HL-60/S4 (cell line): Measurements from ENCODE around the gene IFITM1.
"Not testable (repeated sequence)": the region's sequence is repeated elsewhere in the genome, so short reads cannot be mapped to it uniquely, and the experiment has no call there.

Source experiments
- in situ Hi-C: fragments of 300-500 bp; cut with MboI; formaldehyde crosslinking; loops from 2 replicates; pipeline ENCODE4 v1.14.3; 2022; ENCODE audit warnings: low sequenced_read_pairs

IFITM1 gene

DNA sequence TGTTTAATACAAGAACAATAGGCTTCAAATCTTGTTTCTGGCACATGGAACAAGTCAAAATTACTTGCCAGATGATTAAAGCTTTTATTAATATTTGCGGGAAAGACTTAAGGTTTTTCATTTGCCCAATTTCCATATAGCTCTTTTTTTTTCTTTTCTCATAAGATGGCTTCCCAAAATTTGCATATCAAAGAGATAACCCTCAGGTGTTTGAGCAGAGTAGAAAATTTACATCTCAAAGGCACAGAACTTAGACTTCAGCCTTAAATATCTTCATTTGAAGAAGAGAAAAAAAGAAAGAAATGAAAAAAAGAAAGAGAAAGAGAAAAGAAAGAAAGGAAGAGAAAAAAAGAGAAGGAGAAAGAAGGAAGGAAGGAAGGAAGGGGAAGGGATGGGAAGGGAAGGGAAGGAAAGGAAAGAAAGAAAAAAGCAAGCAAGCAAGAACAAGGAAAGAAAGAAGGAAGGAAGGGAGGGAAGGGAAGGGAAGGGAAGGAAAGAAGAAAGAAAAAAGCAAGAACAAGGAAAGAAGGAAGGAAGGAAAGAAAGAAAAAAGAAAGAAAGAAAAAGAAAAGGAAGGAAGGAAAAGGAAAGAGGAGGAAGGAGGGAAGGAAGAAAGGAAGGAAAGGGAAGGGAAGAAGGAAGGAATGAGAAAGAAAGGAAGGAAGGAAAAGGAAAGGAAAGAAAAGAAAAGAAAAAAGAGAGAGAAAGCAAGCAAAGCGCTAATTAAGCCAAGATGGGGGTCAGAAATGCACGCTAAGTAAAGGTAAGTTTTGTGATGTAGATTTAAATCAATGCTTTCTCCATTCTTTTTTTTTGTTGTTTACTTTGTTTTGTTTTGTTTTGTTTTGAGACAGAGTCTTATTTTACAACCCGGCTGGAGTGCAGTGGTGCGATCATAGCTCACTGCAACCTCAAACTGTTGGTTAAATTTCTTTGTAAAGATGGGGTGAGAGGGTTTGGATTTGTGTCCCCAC is 27.0 kb downstream of the IFITM1 start:
- in situ Hi-C loops, result no loop called here

DNA sequence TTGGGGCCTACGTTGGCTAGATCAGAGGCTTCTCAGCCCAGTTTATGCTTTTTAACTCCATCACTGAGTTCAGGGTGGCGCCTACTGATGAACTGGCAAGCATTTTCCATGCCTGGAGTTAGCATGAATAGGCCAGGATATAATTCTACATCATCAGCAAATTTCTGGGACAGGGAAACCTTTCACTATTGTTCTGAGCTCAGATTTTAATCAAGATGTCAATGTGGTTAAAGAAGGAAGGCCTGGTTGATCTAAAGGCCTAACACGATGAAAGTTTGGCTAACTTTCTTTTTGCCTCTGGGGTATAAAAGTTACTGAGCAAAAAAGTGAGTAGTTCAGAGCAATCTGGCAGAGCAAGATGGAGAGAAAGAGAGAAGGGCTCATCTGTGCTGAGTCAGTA is 28.5 kb downstream of the IFITM1 start:
- in situ Hi-C loops, result no loop called here

DNA sequence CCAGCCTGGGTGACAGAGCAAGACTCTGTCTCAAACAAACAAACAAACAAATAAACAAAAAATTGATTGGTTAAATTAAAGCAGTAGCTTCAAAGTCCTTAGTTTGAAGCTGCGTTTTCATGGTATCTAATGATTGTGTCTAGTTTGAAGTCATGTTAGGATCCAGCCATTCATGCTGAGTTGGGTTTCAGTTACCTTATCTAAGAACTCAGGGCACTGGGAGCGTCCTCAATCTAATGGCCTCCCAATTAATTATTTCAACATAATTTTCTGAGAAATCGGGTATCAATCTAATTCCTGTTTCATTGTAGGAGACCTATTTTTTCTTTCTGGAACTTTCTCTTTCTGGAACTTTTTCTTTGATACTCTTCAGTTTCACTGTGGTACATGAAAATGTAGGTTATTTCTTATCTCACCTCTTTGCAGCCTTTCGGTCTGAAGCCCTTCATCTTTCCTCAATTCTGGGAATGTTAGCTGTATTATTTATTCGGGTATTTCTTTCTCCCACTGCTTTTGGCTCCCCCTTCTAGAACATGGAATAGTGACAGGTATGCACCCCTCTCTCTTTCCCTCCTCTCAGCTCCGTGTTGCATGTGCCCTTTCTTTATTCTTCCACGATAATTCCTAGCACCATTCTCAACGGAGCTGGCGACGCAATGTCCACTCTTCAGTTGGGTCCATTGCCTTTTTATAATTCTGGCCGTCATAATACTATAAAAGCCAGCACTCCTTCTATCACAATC is 31.2 kb downstream of the IFITM1 start:
- in situ Hi-C loops, result no loop called here

DNA sequence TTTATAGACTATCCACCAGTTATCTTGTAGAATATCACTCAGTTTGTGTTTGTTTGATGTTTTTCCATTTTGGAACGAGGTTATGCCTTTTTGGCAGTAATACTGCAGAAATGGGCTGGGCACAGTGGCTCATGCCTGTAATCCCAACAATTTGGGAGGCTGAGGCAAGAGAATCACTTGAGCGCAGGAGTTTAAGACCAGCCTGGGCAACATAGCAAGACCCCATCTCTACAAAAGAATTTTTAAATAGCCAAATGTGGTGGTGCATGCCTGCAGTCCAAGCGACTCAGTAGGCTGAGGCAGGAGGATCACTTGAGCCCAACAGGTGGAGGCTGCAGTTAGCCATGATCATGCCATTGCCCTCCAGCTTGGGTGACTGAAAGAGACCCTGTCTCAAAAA is 32.7 kb downstream of the IFITM1 start:
- in situ Hi-C loops, result no loop called here

DNA sequence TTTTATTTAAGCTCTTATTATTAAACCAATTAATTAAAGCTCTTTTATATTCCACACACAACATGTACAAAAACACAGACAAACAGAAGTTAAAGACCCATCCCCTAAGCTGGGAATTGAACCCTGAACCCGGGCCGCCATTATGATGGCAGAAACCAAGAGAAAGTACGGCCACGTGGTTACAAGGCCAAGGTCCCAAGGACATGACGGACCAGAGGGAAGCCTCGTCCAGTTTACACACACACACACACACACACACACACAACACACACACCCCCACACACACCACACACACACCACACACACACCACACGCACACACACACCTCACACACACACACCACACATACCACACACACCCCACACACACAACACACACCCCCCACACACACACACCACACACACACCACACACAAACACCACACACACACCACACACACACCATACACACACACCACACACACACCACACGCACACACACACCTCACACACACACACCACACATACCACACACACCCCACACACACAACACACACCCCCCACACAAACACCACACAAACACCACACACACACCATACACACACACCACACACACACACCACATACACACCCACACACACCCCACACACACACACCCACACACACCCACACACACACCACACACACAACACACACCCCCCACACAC is 35.6 kb downstream of the IFITM1 start:
- in situ Hi-C loops, result not testable (repeated sequence)

DNA sequence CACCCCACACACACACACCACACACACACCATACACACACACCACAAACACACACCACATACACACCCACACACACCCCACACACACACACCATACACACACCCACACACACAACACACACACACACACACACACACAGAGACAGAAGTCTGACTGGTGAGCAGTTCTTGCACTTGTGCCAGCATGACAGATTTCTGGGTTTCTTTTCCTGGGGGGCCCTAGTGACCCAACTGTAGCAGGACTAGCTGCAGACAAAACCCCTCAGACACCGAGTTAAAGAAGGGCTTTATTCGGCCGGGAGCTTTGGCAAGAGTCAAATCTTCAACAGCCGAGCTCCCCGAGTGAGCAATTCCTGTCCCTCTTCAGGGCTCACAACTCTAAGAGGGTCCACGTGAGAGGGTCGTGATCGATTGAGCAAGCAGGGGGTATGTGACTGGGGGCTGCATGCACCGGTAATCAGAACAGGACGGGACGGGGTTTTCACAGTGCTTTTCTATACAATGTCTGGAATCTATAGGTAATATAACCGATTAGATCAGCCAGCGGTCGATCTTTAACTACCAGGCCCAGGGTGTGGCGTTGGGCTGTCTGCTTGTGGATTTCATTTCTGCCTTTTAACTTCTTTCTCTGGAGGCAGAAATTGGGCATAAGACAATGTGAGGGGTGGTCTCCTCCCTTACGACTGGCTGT is 36.3 kb downstream of the IFITM1 start:
- in situ Hi-C loops, result not testable (repeated sequence)

DNA sequence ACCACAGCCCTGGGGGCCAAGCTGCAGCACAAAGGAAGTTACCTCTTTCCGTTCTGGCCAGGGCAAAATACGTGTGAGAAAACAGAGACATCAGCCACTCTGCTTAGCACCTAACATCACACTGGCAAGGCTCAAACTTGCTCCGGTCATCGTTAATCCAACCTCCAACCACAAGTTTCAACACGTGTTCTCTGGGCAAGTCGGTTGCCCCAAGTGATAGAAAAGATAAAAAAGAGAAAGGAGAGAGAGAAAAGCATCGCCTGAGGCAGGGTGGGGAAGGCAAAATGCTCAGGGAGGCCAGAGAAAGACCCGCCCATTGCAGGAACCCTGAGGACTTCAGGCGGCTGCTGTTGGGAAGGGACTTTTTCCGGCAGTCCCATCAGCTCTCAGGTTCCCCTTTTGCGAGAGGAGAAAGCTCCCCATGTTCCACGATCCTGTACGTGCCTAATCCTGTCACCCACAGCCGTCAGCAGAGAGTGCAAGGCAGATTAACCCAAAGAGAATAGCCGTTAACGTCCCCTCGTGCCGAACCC is 36.9 kb downstream of the IFITM1 start:
- in situ Hi-C loops, result no loop called here

DNA sequence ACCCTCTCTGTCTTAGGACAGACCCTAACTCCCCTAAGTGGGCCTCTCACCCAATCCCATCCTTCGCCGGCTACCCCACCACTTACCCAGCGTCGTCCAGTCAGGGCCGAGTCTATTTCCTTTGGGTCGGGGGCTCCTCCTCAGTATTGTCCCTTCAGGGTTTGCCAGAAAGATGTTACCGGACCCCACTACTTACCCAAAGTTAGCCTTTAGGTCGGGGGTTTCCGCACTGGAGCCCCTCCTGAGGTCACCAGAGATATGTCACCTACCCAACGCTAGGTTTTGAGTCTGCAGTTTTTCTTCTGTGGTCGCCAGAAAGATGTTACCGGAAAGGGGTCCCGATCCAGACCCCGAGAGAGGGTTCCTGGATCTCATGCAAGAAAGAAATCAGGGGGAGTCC is 37.6 kb downstream of the IFITM1 start:
- in situ Hi-C loops, result no loop called here

DNA sequence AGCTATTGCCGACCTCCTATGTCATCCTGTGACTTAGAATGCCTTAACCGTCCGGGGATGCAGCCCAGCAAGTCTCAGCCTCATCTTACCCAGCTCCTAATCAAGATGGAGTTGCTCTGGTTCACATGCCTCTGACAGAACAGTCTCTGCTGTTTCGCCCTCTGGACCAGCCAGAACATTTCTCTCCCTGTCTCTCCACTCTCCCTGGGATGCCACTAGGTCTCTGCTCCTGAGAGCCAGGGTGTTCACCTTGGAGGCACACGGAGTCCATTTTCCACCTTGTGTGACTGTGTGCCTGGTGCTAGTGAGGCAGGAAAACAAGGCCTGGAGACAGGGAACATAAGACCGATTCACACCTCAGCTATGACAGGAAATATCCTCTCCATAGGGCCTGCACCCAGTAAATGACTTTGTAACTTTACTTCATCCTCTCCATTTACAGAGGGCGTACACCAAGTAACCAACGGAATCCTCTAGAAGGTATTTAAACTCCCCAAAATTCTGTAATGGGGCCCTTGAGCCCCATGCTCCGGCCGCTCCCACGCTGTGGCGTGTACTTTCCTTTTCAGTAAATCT is 38.7 kb downstream of the IFITM1 start:
- in situ Hi-C loops, result no loop called here

DNA sequence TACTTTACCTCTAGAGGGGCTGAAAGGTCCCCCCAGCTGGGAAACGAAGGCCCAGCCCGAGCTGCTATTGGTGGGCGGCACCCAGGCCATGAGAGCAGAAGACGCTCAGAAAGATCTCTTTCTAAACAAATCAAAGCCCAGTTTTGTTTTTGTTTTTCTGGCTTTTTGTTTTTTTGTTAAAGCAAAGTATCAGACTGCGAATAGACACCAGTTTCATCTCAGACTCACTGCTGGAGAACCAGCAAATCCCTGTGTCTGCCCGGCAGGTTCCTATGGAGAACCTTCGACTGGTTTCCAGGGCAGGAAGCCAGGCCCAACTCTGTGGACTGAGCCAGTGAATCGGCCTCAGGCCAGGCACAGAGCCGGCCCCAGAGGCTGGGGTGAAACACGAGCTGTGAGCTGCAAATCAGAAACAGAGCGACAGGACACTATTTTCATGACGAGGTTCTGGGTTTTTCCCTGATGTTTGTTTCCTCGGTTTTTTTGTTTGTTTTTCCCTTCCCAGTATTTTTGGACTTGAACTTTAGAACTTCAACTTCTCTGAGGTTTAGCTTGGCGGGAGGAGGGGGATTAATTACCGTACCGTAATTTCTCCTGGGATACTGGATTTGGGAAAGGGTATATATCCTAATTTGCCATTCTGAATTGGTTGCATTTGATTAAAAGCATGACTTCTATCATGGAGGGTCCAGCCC is 39.5 kb downstream of the IFITM1 start:
- in situ Hi-C loops, result no loop called here

DNA sequence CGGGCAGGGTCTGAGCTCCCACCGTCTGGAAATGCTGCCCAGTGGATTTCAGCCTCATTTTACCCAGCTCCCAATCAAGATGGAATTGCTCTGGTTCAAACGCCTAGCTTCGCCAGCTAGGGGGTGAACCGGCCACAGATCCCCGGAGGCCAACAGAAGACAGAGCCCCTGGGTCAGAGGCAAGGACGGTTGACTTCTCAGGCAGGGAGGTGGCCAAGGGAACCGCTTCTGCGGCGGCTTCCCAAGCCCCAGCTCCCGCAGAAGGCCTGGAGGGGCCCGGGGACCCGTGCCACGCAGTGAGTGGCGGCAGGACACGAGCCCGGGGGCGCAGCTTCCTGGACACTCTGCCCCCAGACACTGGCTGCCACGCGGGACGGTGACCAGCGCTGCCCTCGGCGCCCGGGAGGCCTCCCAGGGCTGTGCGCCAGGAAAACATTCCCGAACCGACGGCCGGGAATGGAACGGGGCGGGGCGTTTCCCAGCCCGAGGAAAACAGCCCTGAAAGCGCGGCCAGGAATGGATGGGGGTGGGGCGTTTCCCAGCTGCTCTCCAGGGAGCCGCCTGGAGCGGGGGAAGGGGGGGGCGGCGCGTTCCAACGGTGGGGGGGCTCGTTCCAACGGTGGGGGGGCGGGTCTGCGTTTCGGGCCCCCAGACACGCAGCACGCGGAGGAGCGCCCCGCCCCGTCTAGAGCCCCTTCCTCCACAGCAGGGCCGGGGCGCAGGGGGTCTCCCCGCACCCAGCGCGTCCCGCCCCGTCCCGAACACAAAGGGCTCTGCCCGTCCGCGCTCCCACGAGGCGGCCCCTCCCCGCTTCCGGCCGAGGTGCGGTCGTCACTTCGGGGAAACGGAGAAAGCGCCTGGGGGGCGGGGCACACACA is 42.0 kb downstream of the IFITM1 start:
- in situ Hi-C loops, result no loop called here

DNA sequence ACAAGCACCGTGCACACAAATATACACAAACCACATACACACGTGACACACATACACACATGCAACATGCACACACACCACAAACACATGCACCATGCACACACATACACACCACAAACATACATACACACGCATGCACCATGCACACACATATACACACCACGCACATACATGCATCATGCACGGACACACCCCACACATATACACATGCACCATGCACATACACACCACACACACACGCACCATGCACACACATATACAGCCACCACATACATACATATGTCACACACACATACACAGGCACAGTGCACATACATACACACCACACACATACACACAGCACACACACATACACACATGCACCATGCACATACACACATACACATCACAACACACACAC is 42.8 kb downstream of the IFITM1 start:
- in situ Hi-C loops, result no loop called here

DNA sequence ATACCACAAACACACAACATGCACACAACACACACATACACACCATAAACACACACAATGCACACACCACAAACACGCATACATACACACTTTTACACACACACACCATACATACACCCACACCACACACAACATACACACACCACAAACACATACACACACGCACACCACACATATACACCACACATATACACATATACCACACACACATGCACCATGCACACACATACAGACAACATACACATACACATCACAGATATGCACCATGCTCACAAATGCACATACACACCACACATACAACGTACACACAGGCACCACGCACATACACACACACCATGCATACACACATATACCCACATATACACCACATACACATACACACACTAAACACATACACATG is 43.7 kb downstream of the IFITM1 start:
- in situ Hi-C loops, result no loop called here

DNA sequence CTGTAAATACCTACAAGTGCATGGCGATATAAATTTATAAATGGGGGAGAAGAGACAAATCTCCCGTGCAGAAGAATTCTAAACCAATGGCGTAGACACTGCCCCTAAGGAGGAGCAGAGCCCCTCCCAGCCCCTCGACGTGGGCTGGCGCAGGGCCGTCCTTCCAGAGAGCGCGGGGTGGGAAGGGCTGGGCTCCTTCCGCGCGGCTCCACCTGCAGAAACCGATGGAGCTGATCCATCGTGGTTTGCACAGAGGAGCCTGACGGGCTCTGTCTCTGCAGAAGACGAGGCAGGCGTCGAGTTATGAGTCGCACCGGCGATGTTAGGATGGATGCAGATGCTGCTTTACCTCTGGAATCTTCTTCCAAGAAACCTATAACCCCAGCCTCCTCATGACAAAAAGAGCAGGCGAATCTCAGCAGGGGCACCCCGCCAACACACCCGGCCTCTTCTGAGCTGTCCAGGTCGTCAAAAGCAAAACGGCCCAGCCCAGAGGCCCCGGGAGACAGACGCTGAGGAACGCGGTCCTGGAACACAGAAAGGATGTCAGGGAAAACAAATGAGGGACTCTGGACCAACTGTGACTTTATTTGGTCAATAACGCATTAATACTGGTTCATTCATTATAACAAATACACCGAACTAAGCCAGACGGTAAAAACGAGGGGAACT is 44.4 kb downstream of the IFITM1 start:
- in situ Hi-C loops, result no loop called here

DNA sequence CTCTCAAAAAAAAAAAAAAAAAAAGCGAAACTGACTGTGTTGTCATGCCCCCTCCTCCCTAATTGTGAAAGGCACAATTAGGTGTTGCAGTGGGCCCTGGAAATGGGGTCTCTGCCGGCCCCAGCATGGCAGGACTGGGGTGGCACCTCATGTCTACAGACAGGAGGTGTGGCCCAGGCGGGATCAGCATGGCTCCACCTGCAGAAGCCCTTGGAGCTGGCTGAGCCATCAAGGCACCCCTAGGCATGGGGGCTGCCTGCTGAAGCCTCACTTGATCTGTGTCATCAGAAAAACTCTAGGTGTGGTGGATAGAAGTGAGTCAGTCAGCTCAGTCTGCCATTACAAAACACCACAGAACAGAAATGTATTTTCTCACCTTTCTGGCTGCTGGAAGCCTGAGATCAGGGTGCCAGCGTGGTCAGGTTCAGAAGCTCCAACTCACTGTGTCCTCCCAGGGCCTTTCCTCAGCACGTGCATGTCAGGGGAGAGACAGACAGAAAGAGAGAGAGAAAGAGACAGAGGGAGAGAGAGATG is 45.4 kb downstream of the IFITM1 start:
- in situ Hi-C loops, result no loop called here

DNA sequence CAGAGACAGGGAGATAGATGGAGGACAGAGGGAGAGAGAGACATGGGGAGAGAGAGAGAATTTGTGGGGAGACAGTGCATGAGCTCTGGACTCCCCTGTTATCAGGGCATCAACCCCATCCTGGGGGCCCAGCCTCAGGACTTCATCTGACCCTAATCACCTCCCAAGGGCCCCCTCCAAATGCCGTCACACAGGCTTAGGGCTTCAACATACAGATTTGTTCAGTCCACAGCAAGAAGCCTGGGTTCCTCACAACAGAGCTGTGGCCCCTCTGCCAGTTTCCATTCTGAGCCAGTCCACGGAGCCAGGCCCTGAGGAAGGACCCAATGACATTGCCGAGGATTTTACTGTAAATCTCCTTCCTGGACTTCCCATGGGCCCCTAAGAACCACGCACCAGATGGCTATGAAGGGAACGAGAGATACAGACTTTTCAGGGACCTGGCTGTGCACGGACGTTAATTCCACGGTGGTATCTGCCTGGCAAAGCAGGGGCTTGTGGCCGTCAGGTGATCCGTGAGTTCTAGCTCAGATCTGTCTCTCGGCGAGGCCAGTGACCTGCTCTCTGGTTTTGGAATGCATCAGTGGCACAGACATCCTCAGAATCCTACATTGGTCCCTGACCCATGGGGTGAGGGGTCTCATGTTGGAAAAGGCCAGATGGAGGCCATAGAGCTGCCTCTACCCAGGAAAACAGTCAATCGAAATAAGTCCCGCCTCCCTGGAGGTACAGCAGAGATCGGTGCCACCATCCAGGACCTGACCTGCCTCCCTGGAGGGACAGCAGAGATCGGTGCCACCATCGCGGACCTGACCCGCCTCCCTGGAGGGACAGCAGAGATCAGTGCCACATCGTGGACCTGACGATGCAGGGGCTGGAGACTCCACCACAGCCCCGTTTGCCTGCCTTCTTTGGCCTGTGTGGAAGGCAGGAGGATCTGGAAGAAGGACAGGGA is 46.8 kb downstream of the IFITM1 start:
- in situ Hi-C loops, result no loop called here
